Panc1 (cell line): ENCODE measurements around the gene MBLAC2. TPM values are rescaled to one million over a fixed set of nuclear protein-coding genes. Genes with fewer than 3 reads are reported as not detected.

Experiments used
- ATAC-seq: fragments of 200-7000 bp; cut with Tn5 transposase; 2 replicates; pipeline ENCODE4 v1.9.1; 2020; ENCODE audit warnings: mild to moderate bottlenecking, moderate library complexity
- BruUV-seq: library from RNA; stranded (reverse); fragments of 400-500 nt; replicated peaks from 2 replicates; lab custom pipeline; 2021; lab: Mats Ljungman, UMichigan
- CTCF ChIA-PET: fragments of 300-600 bp; sonication (Branson Sonifier 250); formaldehyde crosslinking; loops from one replicate; lab custom pipeline; 2022; ENCODE audit warnings: antibody characterized with exemption; lab: Charles Lee
- POLR2A ChIA-PET: fragments of 300-600 bp; sonication (Branson Sonifier 250); formaldehyde crosslinking; loops from one replicate; lab custom pipeline; 2022; ENCODE audit warnings: antibody characterized with exemption; lab: Charles Lee
- DNase-seq: peaks from one replicate; pipeline ENCODE4 v3.0.0-alpha.2; 2010; ENCODE audit warnings: low read depth, low spot score
- H3K27ac ChIP-seq: 2 replicates; pipeline ENCODE4 v1.5.1; 2011; ENCODE audit warnings: mild to moderate bottlenecking, low read length, inconsistent platforms
- H3K27me3 ChIP-seq: fragments of 200-500 bp; sonication (Bioruptor generic); 2 replicates; pipeline ENCODE4 v1.6.0; 2014; ENCODE audit warnings: low read length, inconsistent platforms; ENCODE audit not compliant: control insufficient read depth, insufficient read depth
- H3K36me3 ChIP-seq: fragments of 200-500 bp; sonication (Bioruptor generic); 2 replicates; pipeline ENCODE4 v1.5.1; 2014; ENCODE audit warnings: inconsistent platforms, mild to moderate bottlenecking, low read length, moderate library complexity; ENCODE audit not compliant: control insufficient read depth, insufficient read depth
- H3K4me1 ChIP-seq: 2 replicates; pipeline ENCODE4 v1.5.1; 2011; ENCODE audit warnings: inconsistent platforms, mild to moderate bottlenecking, low read length, moderate library complexity; ENCODE audit not compliant: control insufficient read depth, insufficient read depth
- H3K4me3 ChIP-seq, 2 experiments: 2 replicates each; pipeline ENCODE4 v1.5.1; 2011 to 2012; ENCODE audit warnings: low read depth in 2 of 2, low read length in 2 of 2, mild to moderate bottlenecking in 2 of 2, inconsistent platforms in 1 of 2, moderate library complexity in 1 of 2
- H3K9me3 ChIP-seq: fragments of 200-500 bp; sonication (Bioruptor generic); 2 replicates; pipeline ENCODE4 v1.5.1; 2014; ENCODE audit warnings: low read depth, mild to moderate bottlenecking, inconsistent platforms, low read length, moderate library complexity; ENCODE audit not compliant: control insufficient read depth, insufficient read depth
- CTCF ChIP-seq: fragments of 450-650 bp; IDR thresholded peaks from 2 replicates; pipeline ENCODE4 v1.5.1; 2017; ENCODE audit warnings: mild to moderate bottlenecking
- POLR2AphosphoS5 ChIP-seq: IDR thresholded peaks from 2 replicates; pipeline ENCODE4 v1.6.1; 2012; ENCODE audit warnings: mild to moderate bottlenecking, low read depth, low read length, moderate library complexity
- SIN3A ChIP-seq: IDR thresholded peaks from 2 replicates; pipeline ENCODE4 v1.6.1; 2012; ENCODE audit warnings: low read depth, mild to moderate bottlenecking, low read length, moderate library complexity, borderline replicate concordance; ENCODE audit not compliant: insufficient read depth
- TCF7L2 ChIP-seq: IDR thresholded peaks from 2 replicates; pipeline ENCODE4 v1.6.1; 2011; ENCODE audit warnings: mild to moderate bottlenecking, low read depth, low read length, inconsistent platforms
- in situ Hi-C: cut with HindIII; loops from 2 replicates; pipeline ENCODE4 v1.10.0; 2016; ENCODE audit warnings: low sequenced_read_pairs, low pct_unique_long_range_greater_than_20kb
- intact Hi-C: fragments of 100-400 bp; cut with micrococcal nuclease; formaldehyde crosslinking; loops from one replicate; pipeline ENCODE4 v1.10.0; 2022; ENCODE audit not compliant: unreplicated experiment
- total RNA-seq: library from RNA; stranded (reverse); gene quantifications from one replicate; pipeline ENCODE4 v1.2.1, GENCODE V29; 2021; ENCODE audit not compliant: unreplicated experiment
- TF ChIP-seq, protein P1 (sequence below), 2 experiments: IDR thresholded peaks; 2 replicates each; pipeline ENCODE4 v1.6.1; 2011 to 2012; ENCODE audit warnings: low read depth in 2 of 2, control low read depth in 1 of 2, low read length in 1 of 2, mild to moderate bottlenecking in 1 of 2, moderate library complexity in 1 of 2; ENCODE audit not compliant: insufficient read depth in 1 of 2

The MBLAC2 gene
- total RNA-seq, 1 experiment from 2014 or later, result 5.9 TPM

DNA sequence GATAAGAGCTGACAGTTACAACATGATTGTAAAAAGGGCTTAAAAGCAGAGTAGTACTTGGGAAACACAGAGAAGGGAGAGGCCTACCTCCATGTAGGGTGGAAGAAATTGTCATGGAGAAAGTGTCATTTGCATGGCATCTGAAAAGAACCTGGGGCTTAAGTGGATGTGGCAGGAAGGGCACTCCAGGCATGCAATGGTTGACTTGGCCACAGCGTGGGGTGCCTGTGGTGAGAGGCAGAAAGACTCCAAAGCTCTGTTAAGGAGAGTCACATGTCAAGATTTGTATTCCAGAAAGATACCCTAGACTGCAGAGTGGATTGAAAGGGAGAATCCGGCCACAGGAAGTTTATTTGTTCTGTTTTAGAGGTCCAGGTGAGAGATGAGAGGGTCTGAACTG is 2.5 kb upstream of the MBLAC2 start:
- Histone ChIP-seq H3K4me3 (no peak overlapping the region), H3K36me3 (no peaks in the 10 kb centered on the region; the same call in none of the 2 replicates), H3K27ac (no peak overlapping the region), H3K27me3 (no peaks in the 10 kb centered on the region), H3K4me1 (peaks cover 19% of the 10 kb centered on the region), H3K9me3 (no peaks in the 10 kb centered on the region)
- no TSS peak for BruUV-seq
- POLR2A ChIA-PET, result no interaction called here
- CTCF ChIA-PET, result no interaction called here
- in situ Hi-C loops, result no loop called here
- intact Hi-C loops, result no loop called here
- no peak for ATAC-seq
- DNase-seq, result no peak
- no peak for TF ChIP-seq SIN3A
- no peak for TF ChIP-seq TCF7L2

GRCh38 chr5:90476391-90476790 is 1.8 kb upstream of the MBLAC2 start:
- CTCF ChIA-PET, result no interaction called here
- DNase-seq (no peak), ATAC-seq (no peak)
- BruUV-seq, result TSS peak; percentile 64
- no peak overlapping the region for H3K4me3 ChIP-seq
- no peaks in the 10 kb centered on the region; the same call in none of the 2 replicates for H3K36me3 ChIP-seq
- intact Hi-C loops, result no loop called here
- H3K27me3 ChIP-seq, result no peaks in the 10 kb centered on the region
- TF ChIP-seq CTCF, result no peak
- TF ChIP-seq, protein P1, sequence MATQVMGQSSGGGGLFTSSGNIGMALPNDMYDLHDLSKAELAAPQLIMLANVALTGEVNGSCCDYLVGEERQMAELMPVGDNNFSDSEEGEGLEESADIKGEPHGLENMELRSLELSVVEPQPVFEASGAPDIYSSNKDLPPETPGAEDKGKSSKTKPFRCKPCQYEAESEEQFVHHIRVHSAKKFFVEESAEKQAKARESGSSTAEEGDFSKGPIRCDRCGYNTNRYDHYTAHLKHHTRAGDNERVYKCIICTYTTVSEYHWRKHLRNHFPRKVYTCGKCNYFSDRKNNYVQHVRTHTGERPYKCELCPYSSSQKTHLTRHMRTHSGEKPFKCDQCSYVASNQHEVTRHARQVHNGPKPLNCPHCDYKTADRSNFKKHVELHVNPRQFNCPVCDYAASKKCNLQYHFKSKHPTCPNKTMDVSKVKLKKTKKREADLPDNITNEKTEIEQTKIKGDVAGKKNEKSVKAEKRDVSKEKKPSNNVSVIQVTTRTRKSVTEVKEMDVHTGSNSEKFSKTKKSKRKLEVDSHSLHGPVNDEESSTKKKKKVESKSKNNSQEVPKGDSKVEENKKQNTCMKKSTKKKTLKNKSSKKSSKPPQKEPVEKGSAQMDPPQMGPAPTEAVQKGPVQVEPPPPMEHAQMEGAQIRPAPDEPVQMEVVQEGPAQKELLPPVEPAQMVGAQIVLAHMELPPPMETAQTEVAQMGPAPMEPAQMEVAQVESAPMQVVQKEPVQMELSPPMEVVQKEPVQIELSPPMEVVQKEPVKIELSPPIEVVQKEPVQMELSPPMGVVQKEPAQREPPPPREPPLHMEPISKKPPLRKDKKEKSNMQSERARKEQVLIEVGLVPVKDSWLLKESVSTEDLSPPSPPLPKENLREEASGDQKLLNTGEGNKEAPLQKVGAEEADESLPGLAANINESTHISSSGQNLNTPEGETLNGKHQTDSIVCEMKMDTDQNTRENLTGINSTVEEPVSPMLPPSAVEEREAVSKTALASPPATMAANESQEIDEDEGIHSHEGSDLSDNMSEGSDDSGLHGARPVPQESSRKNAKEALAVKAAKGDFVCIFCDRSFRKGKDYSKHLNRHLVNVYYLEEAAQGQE (IDR thresholded peaks at IDR 0.05; ENCODE audit: insufficient read depth in 1 of 2, low read depth in 2 of 2, low read length in 1 of 2), result no peak
- TF ChIP-seq SIN3A, result no peak
- TF ChIP-seq TCF7L2, result no peak
- TF ChIP-seq POLR2AphosphoS5, result no peak
- H3K9me3 ChIP-seq, result no peaks in the 10 kb centered on the region
- in situ Hi-C loops, result no loop called here
- no peak overlapping the region for H3K27ac ChIP-seq
- H3K4me1 ChIP-seq, result peaks cover 19% of the 10 kb centered on the region
- POLR2A ChIA-PET, result no interaction called here

GRCh38 chr5:90475436-90475980 is 937 bp upstream of the MBLAC2 start:
- in situ Hi-C loops (no loop called here), intact Hi-C loops (no loop called here)
- Histone ChIP-seq H3K27me3 (no peaks in the 10 kb centered on the region), H3K4me3 (peak overlapping the region; percentile 86 to 89), H3K9me3 (no peaks in the 10 kb centered on the region), H3K27ac (peak overlapping the region; percentile 91), H3K36me3 (no peaks in the 10 kb centered on the region; the same call in 1 of the 2 replicates), H3K4me1 (peaks cover 19% of the 10 kb centered on the region)
- ChIA-PET CTCF (no interaction called here), POLR2A (no interaction called here)
- no TSS peak for BruUV-seq
- no peak for ATAC-seq
- DNase-seq, result no peak
- TF ChIP-seq CTCF, result no peak
- no peak for TF ChIP-seq POLR2AphosphoS5
- TF ChIP-seq SIN3A, result no peak
- TF ChIP-seq, protein P1 (IDR thresholded peaks at IDR 0.05; ENCODE audit: insufficient read depth in 1 of 2, low read depth in 2 of 2, low read length in 1 of 2), result no peak
- TF ChIP-seq TCF7L2, result no peak
